ENCODE data around the gene SPCS3.

Gene SPCS3

GRCh38 chr4:176319704-176320339, at the start of gene SPCS3:
Gene SPCS3, plus strand, starts transcription at chr4:176319966. Its CDS starts 111 bp downstream, at chr4:176320077.
- peaks cover 43% of the 10 kb centered on the region for H4K20me1 ChIP-seq (ENCODE audit: insufficient read depth, low read length, poor library complexity, severe bottlenecking)

DNA sequence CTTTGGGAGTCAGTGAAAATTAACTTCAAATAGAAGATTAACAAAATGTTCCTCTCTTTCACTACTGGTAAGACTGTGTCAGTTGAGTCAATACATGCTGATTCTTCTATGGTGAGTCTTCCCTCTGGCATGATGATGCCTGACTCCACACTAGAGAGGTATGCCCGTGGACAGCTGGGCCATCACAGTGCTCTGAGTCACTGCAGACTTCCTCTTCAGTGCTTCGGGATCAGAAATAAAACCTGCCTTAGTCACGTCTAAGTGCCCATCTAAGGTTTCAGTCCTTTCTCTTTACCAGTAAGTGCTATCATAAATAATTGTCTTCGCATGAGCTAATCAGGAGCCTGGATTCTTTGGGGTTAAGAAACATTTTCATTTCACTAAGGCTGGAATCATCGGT, 49.1 kb upstream of the SPCS3 start:
- Histone ChIP-seq H3K4me1 (ENCODE audit: insufficient read depth, low read length, poor library complexity, severe bottlenecking) (no peaks in the 10 kb centered on the region), H3K9me3 (ENCODE audit: insufficient read depth, low read depth, low read length) (no peaks in the 10 kb centered on the region), H3K9ac (ENCODE audit: low read depth, low read length, poor library complexity, severe bottlenecking) (no peak overlapping the region), H2AFZ (ENCODE audit: low read length) (no peak overlapping the region), H3K9me2 (replicated peaks; ENCODE audit: low read depth, low read length) (no peaks in the 10 kb centered on the region), H3K27me3 (ENCODE audit: insufficient read depth, low read length, poor library complexity, severe bottlenecking) (no peaks in the 10 kb centered on the region), H3K36me3 (ENCODE audit: insufficient read depth, low read length) (no peaks in the 10 kb centered on the region), H3F3A (ENCODE audit: low read depth) (no peaks in the 10 kb centered on the region), H4K20me1 (ENCODE audit: insufficient read depth, low read length, poor library complexity, severe bottlenecking) (no peaks in the 10 kb centered on the region), H3K4me2 (ENCODE audit: low read depth, low read length, poor library complexity, severe bottlenecking) (no peak overlapping the region), H3K79me2 (ENCODE audit: insufficient read depth, low read length) (no peaks in the 10 kb centered on the region), H3K4me3 (ENCODE audit: low read length, poor library complexity, severe bottlenecking) (no peak overlapping the region)
- no peak for TF ChIP-seq EZH2phosphoT487 (IDR thresholded peaks at IDR 0.05; ENCODE audit: borderline replicate concordance)
- TF ChIP-seq, protein P1, sequence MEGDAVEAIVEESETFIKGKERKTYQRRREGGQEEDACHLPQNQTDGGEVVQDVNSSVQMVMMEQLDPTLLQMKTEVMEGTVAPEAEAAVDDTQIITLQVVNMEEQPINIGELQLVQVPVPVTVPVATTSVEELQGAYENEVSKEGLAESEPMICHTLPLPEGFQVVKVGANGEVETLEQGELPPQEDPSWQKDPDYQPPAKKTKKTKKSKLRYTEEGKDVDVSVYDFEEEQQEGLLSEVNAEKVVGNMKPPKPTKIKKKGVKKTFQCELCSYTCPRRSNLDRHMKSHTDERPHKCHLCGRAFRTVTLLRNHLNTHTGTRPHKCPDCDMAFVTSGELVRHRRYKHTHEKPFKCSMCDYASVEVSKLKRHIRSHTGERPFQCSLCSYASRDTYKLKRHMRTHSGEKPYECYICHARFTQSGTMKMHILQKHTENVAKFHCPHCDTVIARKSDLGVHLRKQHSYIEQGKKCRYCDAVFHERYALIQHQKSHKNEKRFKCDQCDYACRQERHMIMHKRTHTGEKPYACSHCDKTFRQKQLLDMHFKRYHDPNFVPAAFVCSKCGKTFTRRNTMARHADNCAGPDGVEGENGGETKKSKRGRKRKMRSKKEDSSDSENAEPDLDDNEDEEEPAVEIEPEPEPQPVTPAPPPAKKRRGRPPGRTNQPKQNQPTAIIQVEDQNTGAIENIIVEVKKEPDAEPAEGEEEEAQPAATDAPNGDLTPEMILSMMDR (conservative IDR thresholded peaks at IDR 0.05; ENCODE audit: low read length), result no peak

More at GRCh38 chr4:176319704-176320339, at the start of gene SPCS3:
- TF ChIP-seq EZH2phosphoT487 (IDR thresholded peaks at IDR 0.05; ENCODE audit: borderline replicate concordance), result no peak
- TF ChIP-seq, protein P1 (conservative IDR thresholded peaks at IDR 0.05; ENCODE audit: low read length), result no peak
- H3K4me3 ChIP-seq (ENCODE audit: low read length, poor library complexity, severe bottlenecking), result peak within 1 kb of the TSS; percentile 94
- peaks cover 46% of the 10 kb centered on the region for H3K4me1 ChIP-seq (ENCODE audit: insufficient read depth, low read length, poor library complexity, severe bottlenecking)
- peaks cover 53% of the 10 kb centered on the region for H3K79me2 ChIP-seq (ENCODE audit: insufficient read depth, low read length)
- peaks cover 4% of the 10 kb centered on the region; the same call in 1 of the 2 replicates for H3F3A ChIP-seq (ENCODE audit: low read depth)
- H3K9me3 ChIP-seq (ENCODE audit: insufficient read depth, low read depth, low read length), result no peaks in the 10 kb centered on the region
- H2AFZ ChIP-seq (ENCODE audit: low read length), result peak within 1 kb of the TSS; percentile 98
- H3K36me3 ChIP-seq (ENCODE audit: insufficient read depth, low read length), result no peaks in the 10 kb centered on the region
- H3K27me3 ChIP-seq (ENCODE audit: insufficient read depth, low read length, poor library complexity, severe bottlenecking), result no peaks in the 10 kb centered on the region
- peak within 1 kb of the TSS; percentile 90 for H3K9ac ChIP-seq (ENCODE audit: low read depth, low read length, poor library complexity, severe bottlenecking)
- no peaks in the 10 kb centered on the region for H3K9me2 ChIP-seq (replicated peaks; ENCODE audit: low read depth, low read length)
- H3K4me2 ChIP-seq (ENCODE audit: low read depth, low read length, poor library complexity, severe bottlenecking), result peak within 1 kb of the TSS; percentile 100

DNA sequence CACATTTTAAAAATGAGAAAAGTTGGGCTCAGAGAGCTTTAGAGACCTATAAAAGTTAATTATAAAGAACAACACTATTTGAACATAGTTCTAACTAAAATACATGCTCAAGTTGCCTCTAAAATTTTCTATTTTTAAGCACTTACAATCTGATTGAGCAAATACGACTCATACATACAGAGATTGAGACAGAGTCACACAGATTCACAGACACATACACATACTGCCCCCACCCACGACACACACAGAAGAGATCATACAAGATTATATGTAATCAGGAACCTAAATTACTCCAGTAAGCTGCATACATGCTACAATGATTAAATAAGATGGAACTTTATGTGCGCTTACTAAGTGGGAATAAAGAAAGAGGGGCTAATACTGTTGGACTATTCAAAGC, 48.0 kb upstream of the SPCS3 start:
- no peaks in the 10 kb centered on the region for H3K4me1 ChIP-seq (ENCODE audit: insufficient read depth, low read length, poor library complexity, severe bottlenecking)
- no peaks in the 10 kb centered on the region for H3K36me3 ChIP-seq (ENCODE audit: insufficient read depth, low read length)
- H3K4me2 ChIP-seq (ENCODE audit: low read depth, low read length, poor library complexity, severe bottlenecking), result no peak overlapping the region
- no peak overlapping the region for H2AFZ ChIP-seq (ENCODE audit: low read length)
- H3K4me3 ChIP-seq (ENCODE audit: low read length, poor library complexity, severe bottlenecking), result no peak overlapping the region
- H4K20me1 ChIP-seq (ENCODE audit: insufficient read depth, low read length, poor library complexity, severe bottlenecking), result no peaks in the 10 kb centered on the region
- no peaks in the 10 kb centered on the region for H3K27me3 ChIP-seq (ENCODE audit: insufficient read depth, low read length, poor library complexity, severe bottlenecking)
- H3K9me2 ChIP-seq (replicated peaks; ENCODE audit: low read depth, low read length), result no peaks in the 10 kb centered on the region
- no peaks in the 10 kb centered on the region for H3F3A ChIP-seq (ENCODE audit: low read depth)
- no peak overlapping the region for H3K9ac ChIP-seq (ENCODE audit: low read depth, low read length, poor library complexity, severe bottlenecking)
- H3K9me3 ChIP-seq (ENCODE audit: insufficient read depth, low read depth, low read length), result no peaks in the 10 kb centered on the region
- no peaks in the 10 kb centered on the region for H3K79me2 ChIP-seq (ENCODE audit: insufficient read depth, low read length)
- TF ChIP-seq, protein P1 (conservative IDR thresholded peaks at IDR 0.05; ENCODE audit: low read length), result no peak
- no peak for TF ChIP-seq EZH2phosphoT487 (IDR thresholded peaks at IDR 0.05; ENCODE audit: borderline replicate concordance)
